GM12872 (cell line): ENCODE results near the gene MYO9B.

Experiments used
- TF ChIP-seq, protein P1 (sequence below): IDR thresholded peaks from 3 replicates; pipeline ENCODE4 v1.5.1; 2011; ENCODE audit warnings: low read depth, mild to moderate bottlenecking, low read length, moderate library complexity; ENCODE audit not compliant: insufficient read depth

Gene MYO9B

DNA sequence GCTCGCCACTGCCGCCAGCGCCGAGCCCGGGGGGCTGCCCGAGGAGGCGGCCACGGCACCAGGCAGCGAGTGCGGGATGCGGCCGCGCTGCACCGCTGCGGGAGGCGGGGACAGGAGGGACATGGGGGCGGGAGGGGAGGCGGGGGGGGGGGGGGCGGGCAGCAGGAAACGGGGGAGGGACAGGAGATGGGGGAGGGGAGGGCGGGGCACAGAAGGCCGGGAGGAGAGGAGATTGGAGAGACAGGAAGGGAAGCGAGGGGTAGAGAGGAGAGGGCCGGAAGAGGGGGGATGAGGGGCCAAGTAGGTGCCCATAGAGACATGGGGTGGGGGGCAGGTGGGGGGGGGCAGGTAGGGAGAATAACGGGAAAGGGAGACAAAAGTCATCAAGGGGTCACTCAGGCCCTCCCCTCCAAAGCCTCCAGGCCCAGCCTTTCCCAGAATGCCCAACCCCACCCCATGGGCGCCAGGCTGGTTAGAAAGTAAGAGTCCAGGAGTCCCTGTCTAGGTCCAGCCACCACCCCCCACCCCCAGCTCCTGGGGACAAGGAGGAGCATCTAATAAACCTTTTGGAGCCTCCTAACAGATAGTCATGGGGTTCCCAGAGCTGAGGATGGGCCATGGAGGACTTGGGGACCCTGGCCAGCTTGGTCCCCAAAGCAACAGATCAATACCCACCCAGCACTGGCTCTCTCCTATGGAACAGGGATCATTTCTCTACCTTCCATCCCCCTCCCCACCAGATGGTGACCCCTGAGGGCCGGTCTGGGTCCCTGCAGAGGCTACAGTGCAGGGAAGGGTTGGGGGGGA, 160.6 kb downstream of the MYO9B start:
- TF ChIP-seq, protein P1, sequence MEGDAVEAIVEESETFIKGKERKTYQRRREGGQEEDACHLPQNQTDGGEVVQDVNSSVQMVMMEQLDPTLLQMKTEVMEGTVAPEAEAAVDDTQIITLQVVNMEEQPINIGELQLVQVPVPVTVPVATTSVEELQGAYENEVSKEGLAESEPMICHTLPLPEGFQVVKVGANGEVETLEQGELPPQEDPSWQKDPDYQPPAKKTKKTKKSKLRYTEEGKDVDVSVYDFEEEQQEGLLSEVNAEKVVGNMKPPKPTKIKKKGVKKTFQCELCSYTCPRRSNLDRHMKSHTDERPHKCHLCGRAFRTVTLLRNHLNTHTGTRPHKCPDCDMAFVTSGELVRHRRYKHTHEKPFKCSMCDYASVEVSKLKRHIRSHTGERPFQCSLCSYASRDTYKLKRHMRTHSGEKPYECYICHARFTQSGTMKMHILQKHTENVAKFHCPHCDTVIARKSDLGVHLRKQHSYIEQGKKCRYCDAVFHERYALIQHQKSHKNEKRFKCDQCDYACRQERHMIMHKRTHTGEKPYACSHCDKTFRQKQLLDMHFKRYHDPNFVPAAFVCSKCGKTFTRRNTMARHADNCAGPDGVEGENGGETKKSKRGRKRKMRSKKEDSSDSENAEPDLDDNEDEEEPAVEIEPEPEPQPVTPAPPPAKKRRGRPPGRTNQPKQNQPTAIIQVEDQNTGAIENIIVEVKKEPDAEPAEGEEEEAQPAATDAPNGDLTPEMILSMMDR: no peak

DNA sequence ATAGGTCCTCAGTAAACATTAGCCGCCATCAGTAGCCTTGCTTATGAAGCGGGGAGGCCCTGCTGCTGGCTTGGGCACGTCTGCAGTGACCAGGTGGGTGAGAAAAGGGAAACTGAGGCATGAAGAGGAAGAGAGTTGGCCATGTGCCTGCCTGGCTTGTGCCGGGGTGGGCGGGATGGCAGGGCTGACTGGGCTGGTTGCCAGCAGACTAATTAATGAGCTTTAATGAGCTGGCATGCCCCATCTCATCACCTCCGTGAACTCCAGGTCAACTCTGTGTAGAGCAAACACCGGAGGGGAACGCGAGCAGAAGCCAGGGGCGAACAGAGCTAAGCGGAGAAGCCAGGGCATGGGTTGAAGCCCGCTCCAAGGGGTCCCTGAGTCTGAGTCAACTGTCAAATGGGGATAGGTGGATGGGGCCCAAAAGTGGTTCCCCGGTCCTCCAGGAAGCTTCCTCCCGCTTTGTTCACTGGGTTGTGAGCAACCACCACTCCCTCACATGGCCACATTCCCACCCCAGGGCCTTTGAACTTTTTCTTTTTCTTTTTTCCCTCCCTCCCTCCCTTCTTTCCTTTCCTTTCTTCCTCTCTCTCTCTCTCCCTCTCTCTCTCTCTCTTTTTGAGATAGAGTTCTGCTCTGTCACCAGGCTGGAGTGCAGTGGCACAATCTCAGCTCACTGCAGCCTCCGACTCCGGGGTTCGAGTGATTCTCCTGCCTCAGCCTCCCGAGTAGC, 161.4 kb downstream of the MYO9B start:
- TF ChIP-seq, protein P1: no peak

DNA sequence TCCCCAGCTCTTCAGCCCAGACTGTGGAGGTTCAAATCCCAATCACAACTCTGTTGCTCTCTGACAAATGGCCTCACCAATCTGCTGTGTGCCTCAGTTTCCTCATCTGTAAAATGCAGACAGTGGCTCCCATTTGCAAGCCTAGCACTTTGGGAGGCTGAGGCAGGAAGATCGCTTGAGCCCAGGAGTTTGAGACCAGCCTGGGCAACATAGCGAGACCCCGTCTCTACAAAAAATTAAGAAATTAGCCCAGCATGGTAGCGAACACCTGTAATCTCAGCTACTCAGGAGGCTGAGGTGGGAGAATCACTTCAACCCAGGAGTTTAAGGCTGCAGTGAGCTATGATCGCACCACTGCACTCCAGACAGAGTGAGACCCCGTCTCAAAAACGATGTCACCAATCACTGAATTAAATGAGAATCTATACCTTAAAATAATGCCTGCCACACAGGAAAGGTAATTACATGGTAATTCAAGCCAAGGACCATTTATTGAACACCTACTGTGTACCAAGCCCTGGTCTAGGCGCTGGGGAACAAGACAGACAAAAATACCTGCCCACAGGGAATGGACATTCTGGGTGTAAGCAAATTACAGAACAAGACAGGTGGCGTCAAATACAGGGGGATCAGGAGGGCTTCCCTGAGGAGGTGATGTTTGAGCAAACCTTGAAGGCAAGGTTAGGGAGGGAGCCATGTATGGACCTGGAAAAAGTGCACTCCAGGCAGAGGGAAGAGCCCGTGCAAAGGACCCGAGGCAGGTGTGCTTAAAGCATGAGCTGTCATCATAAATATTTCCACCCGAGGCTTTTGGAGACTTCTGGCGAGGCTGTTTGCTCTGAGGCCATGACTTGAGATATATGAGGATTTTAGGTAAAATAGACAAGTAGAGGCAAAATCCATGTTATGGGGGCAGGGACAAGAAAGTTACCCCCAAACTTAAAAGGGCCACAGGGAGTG, 162.4 kb downstream of the MYO9B start:
- TF ChIP-seq, protein P1: no peak

- TF ChIP-seq, protein P1: no peak
Measured at GRCh38 chr19:17240062-17240752, 164.6 kb downstream of the MYO9B start.

DNA sequence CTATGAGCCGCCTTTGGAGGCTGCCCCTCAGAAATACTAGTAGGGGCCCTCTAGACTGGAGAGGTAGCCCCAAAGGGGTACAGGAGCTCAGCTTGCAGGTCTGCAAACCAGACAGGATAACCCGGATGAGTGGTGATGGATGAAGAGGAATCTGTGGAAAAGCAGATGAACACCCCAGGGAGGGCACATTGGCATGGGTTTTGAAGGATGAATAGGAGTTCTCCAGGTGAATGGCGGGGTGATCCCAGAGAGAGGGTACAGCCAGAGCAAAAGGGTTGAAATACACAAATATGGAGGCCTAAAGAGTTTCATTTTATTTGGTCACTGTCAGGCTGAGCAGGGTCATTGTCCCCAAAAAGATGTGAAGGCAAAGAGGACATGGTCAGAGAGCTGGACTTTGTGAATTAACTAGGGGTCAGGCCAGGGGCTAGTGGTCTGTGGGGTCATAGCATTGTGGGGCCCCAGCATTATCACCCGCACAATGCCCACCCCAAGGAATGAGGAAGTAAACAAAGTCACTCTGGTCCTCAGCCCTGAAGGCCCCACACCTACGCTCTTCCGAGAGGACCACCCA, 165.3 kb downstream of the MYO9B start:
- TF ChIP-seq, protein P1: no peak

DNA sequence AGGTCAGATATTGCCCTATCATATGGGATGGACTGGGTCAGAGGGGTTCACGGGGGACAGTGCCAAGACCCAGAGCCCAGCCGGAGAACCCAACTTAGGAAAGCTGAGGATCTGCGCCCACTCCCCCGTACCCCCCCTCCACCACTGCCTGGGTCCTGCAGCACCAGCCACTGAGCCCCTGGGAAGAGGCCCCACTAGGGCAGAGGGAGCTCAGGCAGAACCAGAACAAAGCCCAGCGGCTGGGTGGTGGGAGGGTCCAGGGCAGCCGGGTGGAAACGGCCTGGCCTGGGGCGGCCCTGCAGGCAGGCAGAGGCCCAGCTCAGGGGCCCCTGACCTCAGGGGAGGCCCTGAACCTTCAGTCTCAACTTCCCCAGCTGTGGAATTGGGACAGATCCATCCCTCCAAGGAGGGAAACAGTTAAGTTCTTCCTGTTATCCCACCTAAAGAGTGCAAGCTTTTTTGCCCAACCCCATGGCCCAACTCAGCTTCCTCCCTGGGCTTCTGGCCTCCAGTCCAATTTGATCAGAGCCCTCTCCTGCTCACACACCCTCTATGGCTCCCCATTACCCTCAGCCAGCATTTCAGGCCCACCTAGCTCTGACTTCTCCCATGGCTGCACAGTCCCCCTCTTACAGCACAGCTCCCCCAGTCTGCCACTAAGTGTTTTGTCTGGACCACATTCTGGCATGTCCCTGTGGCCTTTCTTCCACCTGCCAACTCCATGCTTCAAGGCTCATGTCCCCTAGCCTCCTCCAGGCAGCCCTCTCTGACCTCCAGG, 167.0 kb downstream of the MYO9B start:
- TF ChIP-seq, protein P1: no peak
